Lower leg skin (tissue), 4 donors: ENCODE data around the gene ADGRG4. TPM values are rescaled to one million over a fixed set of nuclear protein-coding genes. Genes with fewer than 3 reads are reported as not detected.

ENCODE experiments used
- DNase-seq, 2 donors: peaks; one replicate each; pipeline ENCODE4 v3.0.0-alpha.2; 2019; ENCODE audit warnings: low spot score in 2 of 2
- H3K4me3 ChIP-seq: fragments of 200-600 bp; sonication (generic); 2 replicates; pipeline ENCODE4 v1.5.1; 2017; ENCODE audit warnings: mild to moderate bottlenecking, low read depth; ENCODE audit not compliant: poor library complexity, severe bottlenecking
- CTCF ChIP-seq, 3 donors: fragments of 450-650 bp; IDR thresholded peaks; one replicate each; pipeline ENCODE4 v1.5.1; 2016; ENCODE audit warnings: antibody characterized with exemption in 3 of 3, mild to moderate bottlenecking in 3 of 3, moderate library complexity in 2 of 3
- POLR2A ChIP-seq, 2 donors: fragments of 450-650 bp; IDR thresholded peaks; one replicate each; pipeline ENCODE4 v1.6.1; 2016 to 2017; ENCODE audit warnings: antibody characterized with exemption in 2 of 2, mild to moderate bottlenecking in 1 of 2, moderate library complexity in 1 of 2
- WGBS, 2 donors: methylation state at CpG; one replicate each; pipeline ENCODE4 v1.1.5; 2018; 5-methylcytosine and 5-hydroxymethylcytosine counted together
- intact Hi-C: fragments of 100-400 bp; cut with DNase I; formaldehyde crosslinking; loops from one replicate; pipeline ENCODE4 v1.15.0; 2023; ENCODE audit warnings: low total_unique reads
- total RNA-seq, 4 donors: library from RNA; depleted of rRNA; stranded (reverse); fragments of >200 nt; gene quantifications; one replicate each; pipeline ENCODE4 v1.1.0, GENCODE V29; 2016

The ADGRG4 gene
- total RNA-seq, 4 donors from 2014 or later, result not detected

- intact Hi-C loops, result no loop called here
- 61 to 62% methylated on average over 2 of the region's 2 CpGs for WGBS, 2 donors
- TF ChIP-seq POLR2A (IDR thresholded peaks at IDR 0.05), result no peak
- TF ChIP-seq CTCF (IDR thresholded peaks at IDR 0.05), result no peak
- H3K4me3 ChIP-seq, result no peak overlapping the region
- DNase-seq, result no peak
Measured at GRCh38 chrX:136322064-136322463, 21.3 kb downstream of the ADGRG4 start.

GRCh38 chrX:136325377-136325776 is 24.6 kb downstream of the ADGRG4 start:
- TF ChIP-seq POLR2A (IDR thresholded peaks at IDR 0.05) (no peak), CTCF (IDR thresholded peaks at IDR 0.05) (no peak)
- no peak overlapping the region for H3K4me3 ChIP-seq
- no peak for DNase-seq
- intact Hi-C loops, result no loop called here
- WGBS, 2 donors, result 65 to 80% methylated on average over 4 of the region's 4 CpGs

GRCh38 chrX:136328933-136329332 is 28.2 kb downstream of the ADGRG4 start:
- no peak for TF ChIP-seq POLR2A (IDR thresholded peaks at IDR 0.05)
- TF ChIP-seq CTCF (IDR thresholded peaks at IDR 0.05), result no peak
- no peak overlapping the region for H3K4me3 ChIP-seq
- no peak for DNase-seq
- intact Hi-C loops, result no loop called here
- 38 to 43% methylated on average over 2 of the region's 2 CpGs for WGBS, 2 donors

GRCh38 chrX:136336623-136337022 is 35.9 kb downstream of the ADGRG4 start:
- H3K4me3 ChIP-seq, result no peak overlapping the region
- 74 to 94% methylated on average over 1 of the region's 1 CpG for WGBS, 2 donors
- TF ChIP-seq CTCF (IDR thresholded peaks at IDR 0.05), result no peak
- TF ChIP-seq POLR2A (IDR thresholded peaks at IDR 0.05), result no peak
- intact Hi-C loops, result no loop called here
- DNase-seq, result no peak

GRCh38 chrX:136339702-136340101 is 38.9 kb downstream of the ADGRG4 start:
- TF ChIP-seq CTCF (IDR thresholded peaks at IDR 0.05), result no peak
- DNase-seq, result no peak
- H3K4me3 ChIP-seq, result no peak overlapping the region
- WGBS, 2 donors, result 76 to 84% methylated on average over 1 of the region's 1 CpG
- intact Hi-C loops, result no loop called here

- DNase-seq, result no peak
- TF ChIP-seq POLR2A (IDR thresholded peaks at IDR 0.05), result no peak
- no peak for TF ChIP-seq CTCF (IDR thresholded peaks at IDR 0.05)
- intact Hi-C loops, result no loop called here
- no peak overlapping the region for H3K4me3 ChIP-seq
Measured at GRCh38 chrX:136344320-136344719, 43.6 kb downstream of the ADGRG4 start.
